Bronchial epithelial cell (primary cell): Measurements from ENCODE around the gene CCKAR. TPM values are rescaled to one million over a fixed set of nuclear protein-coding genes. Genes with fewer than 3 reads are reported as not detected.
A peak's percentile ranks its signal among the peaks of the same experiment; 100 is the strongest.

Experiments used
- DNase-seq: peaks from one replicate; pipeline ENCODE4 v3.0.0-alpha.2; 2010; ENCODE audit warnings: low read depth
- FAIRE-seq: peaks from 2 replicates; lab custom pipeline; 2011; peaks lifted over from hg19 to GRCh38; lab: Jason Lieb, UNC
- H3K27me3 ChIP-seq: 2 replicates; pipeline ENCODE4 v1.5.1; 2011; ENCODE audit warnings: low read length; ENCODE audit not compliant: control insufficient read depth, insufficient read depth
- H3K36me3 ChIP-seq: 2 replicates; pipeline ENCODE4 v1.5.1; 2011; ENCODE audit warnings: low read length; ENCODE audit not compliant: control insufficient read depth, insufficient read depth
- H3K4me3 ChIP-seq: 2 replicates; pipeline ENCODE4 v1.5.1; 2011; ENCODE audit warnings: mild to moderate bottlenecking, low read depth, low read length, control low read depth
- CTCF ChIP-seq: IDR thresholded peaks from 2 replicates; pipeline ENCODE4 v1.5.1; 2011; ENCODE audit warnings: mild to moderate bottlenecking, moderate library complexity, low read length, control low read depth, inconsistent platforms; ENCODE audit not compliant: insufficient read depth, severe bottlenecking
- total RNA-seq: library from RNA; depleted of rRNA; stranded (reverse); fragments of >200 nt; gene quantifications from 2 replicates; pipeline ENCODE4 v1.2.1, GENCODE V29; 2014

CCKAR gene
- total RNA-seq, 1 donor from 2014 or later = not detected

GRCh38 chr4:26455571-26455970, 34.7 kb downstream of the CCKAR start:
- Histone ChIP-seq H3K36me3 (no peaks in the 10 kb centered on the region), H3K27me3 (no peaks in the 10 kb centered on the region), H3K4me3 (no peak overlapping the region)
- DNase-seq = no peak
- no peak for FAIRE-seq
- TF ChIP-seq CTCF = no peak

GRCh38 chr4:26454961-26455360, 35.3 kb downstream of the CCKAR start:
- no peaks in the 10 kb centered on the region for H3K27me3 ChIP-seq
- no peak for TF ChIP-seq CTCF
- no peak for FAIRE-seq
- no peak for DNase-seq
- H3K36me3 ChIP-seq = no peaks in the 10 kb centered on the region
- H3K4me3 ChIP-seq = no peak overlapping the region

GRCh38 chr4:26452565-26453531, 37.4 kb downstream of the CCKAR start:
- H3K27me3 ChIP-seq = no peaks in the 10 kb centered on the region
- no peak for FAIRE-seq
- peak; percentile 17 for DNase-seq
- H3K36me3 ChIP-seq = no peaks in the 10 kb centered on the region
- H3K4me3 ChIP-seq = no peak overlapping the region
- TF ChIP-seq CTCF = no peak

GRCh38 chr4:26451597-26451996, 38.7 kb downstream of the CCKAR start:
- DNase-seq (no peak), FAIRE-seq (no peak)
- H3K4me3 ChIP-seq = no peak overlapping the region
- TF ChIP-seq CTCF = no peak
- no peaks in the 10 kb centered on the region for H3K27me3 ChIP-seq
- H3K36me3 ChIP-seq = no peaks in the 10 kb centered on the region

GRCh38 chr4:26450418-26450817, 39.9 kb downstream of the CCKAR start:
- no peak for DNase-seq
- no peak for FAIRE-seq
- no peak for TF ChIP-seq CTCF
- H3K27me3 ChIP-seq = no peaks in the 10 kb centered on the region
- no peak overlapping the region for H3K4me3 ChIP-seq
- H3K36me3 ChIP-seq = no peaks in the 10 kb centered on the region
